IMR-90 (cell line): Measurements from ENCODE around the gene TRIO.

Experiments used
- POLR2A ChIP-seq: IDR thresholded peaks from 2 replicates; pipeline ENCODE4 v1.6.1; 2012; ENCODE audit warnings: mild to moderate bottlenecking, low read depth, low read length
- RFX5 ChIP-seq: IDR thresholded peaks from 2 replicates; pipeline ENCODE4 v1.8.0; 2012; ENCODE audit warnings: low read depth, mild to moderate bottlenecking, low read length, moderate library complexity
- TF ChIP-seq, protein P1 (sequence below): conservative IDR thresholded peaks from 2 replicates; pipeline ENCODE4 v1.5.1; 2012; ENCODE audit warnings: mild to moderate bottlenecking, low read depth, low read length, improper control_type of control experiment

DNA sequence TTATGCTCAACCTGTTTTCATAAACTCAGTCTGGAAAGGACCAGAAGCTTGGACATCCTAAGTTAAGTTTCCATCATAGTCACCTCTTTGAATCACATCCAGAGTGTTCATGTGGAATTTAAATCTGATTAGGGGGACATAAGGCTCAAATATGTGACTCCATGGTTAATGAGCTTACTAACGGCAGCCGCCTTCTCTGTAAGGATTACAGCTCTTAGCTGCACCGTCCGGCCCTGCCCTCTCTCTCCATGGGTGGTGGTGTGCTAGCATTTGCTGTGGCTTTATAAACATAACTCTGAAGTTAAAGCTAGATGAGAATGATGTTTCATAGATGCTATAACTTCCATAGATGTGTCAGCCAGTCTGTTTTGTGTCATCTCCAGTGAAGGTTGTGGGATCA, 156.5 kb downstream of the TRIO start:
- TF ChIP-seq, protein P1, sequence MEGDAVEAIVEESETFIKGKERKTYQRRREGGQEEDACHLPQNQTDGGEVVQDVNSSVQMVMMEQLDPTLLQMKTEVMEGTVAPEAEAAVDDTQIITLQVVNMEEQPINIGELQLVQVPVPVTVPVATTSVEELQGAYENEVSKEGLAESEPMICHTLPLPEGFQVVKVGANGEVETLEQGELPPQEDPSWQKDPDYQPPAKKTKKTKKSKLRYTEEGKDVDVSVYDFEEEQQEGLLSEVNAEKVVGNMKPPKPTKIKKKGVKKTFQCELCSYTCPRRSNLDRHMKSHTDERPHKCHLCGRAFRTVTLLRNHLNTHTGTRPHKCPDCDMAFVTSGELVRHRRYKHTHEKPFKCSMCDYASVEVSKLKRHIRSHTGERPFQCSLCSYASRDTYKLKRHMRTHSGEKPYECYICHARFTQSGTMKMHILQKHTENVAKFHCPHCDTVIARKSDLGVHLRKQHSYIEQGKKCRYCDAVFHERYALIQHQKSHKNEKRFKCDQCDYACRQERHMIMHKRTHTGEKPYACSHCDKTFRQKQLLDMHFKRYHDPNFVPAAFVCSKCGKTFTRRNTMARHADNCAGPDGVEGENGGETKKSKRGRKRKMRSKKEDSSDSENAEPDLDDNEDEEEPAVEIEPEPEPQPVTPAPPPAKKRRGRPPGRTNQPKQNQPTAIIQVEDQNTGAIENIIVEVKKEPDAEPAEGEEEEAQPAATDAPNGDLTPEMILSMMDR: no peak
- TF ChIP-seq RFX5: no peak
- TF ChIP-seq POLR2A: no peak
